Measurements from ENCODE around the gene SLBP. TPM values are rescaled to one million over a fixed set of nuclear protein-coding genes. Genes with fewer than 3 reads are reported as not detected.

The SLBP gene

DNA sequence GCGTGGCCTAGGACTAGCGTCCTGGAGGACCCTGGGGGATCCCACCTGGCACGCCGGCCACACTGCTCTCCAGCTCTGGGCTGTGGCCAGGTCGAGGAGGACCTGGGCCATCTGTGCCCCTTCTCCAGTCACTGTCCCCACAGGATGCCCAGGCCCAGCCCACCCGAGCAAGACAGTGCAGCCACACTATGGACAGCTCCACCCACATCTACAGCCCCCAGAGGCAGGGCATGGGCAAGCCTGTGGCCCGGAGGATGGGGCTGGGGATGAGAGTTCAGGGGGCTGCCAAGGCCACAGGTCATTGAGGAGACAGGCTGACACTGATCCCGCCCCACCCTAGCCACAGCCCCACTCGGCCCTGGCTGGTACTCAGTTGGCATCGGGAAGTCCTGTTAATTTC, 58.3 kb downstream of the SLBP start:
- no peaks in the 10 kb centered on the region for H3K4me1 ChIP-seq (ENCODE audit: control insufficient read depth, insufficient read depth, low read length)
- no peaks in the 10 kb centered on the region for H3K27me3 ChIP-seq (ENCODE audit: control insufficient read depth, insufficient read depth, low read length)
- no peak overlapping the region for H3K9ac ChIP-seq (ENCODE audit: low read depth, low read length)
- no peaks in the 10 kb centered on the region for H3K9me3 ChIP-seq (replicated peaks; ENCODE audit: low read length)
- no peak overlapping the region for H3K4me2 ChIP-seq (ENCODE audit: low read length)
- H3K4me3 ChIP-seq (ENCODE audit: low read length) = no peak overlapping the region
- no peaks in the 10 kb centered on the region for H3K36me3 ChIP-seq (ENCODE audit: insufficient read depth, low read length)

DNA sequence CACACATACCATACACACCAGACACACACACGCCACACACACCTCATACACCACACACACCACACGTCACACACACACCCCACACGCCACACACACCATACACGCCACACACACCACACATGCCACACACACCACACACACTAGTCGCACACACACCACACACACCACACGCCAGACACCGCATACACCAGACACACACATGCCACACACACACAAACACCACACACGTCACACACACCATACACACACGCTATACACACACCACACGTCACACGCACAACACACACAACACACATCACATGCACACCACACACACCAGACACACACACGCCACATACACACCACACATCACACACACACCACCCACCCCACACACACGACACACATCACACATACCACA, 60.0 kb downstream of the SLBP start:
- Histone ChIP-seq H3K4me2 (ENCODE audit: low read length) (no peak overlapping the region), H3K27me3 (ENCODE audit: control insufficient read depth, insufficient read depth, low read length) (no peaks in the 10 kb centered on the region), H3K9ac (ENCODE audit: low read depth, low read length) (no peak overlapping the region), H3K4me1 (ENCODE audit: control insufficient read depth, insufficient read depth, low read length) (no peaks in the 10 kb centered on the region), H3K9me3 (replicated peaks; ENCODE audit: low read length) (no peaks in the 10 kb centered on the region), H3K4me3 (ENCODE audit: low read length) (no peak overlapping the region), H3K36me3 (ENCODE audit: insufficient read depth, low read length) (no peaks in the 10 kb centered on the region)

DNA sequence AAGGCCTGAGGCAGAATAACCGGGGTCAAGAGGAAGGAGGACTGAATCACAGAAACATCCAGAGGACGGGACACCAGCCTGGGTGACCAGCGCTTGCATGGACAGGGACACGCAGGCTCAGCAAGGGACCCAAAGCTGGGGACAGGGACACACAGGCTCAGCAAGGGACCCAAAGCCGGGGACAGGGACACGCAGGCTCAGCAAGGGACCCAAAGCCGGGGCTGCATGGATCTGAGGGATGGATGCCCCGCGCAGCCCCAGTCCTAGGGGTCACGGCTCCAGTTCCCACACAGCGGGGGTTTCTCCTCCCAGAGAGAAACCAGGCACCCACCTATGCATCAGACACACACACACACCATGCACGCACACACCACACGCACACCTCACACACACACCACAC, 60.5 kb downstream of the SLBP start:
- Histone ChIP-seq H3K9me3 (replicated peaks; ENCODE audit: low read length) (no peaks in the 10 kb centered on the region), H3K4me2 (ENCODE audit: low read length) (no peak overlapping the region), H3K36me3 (ENCODE audit: insufficient read depth, low read length) (no peaks in the 10 kb centered on the region), H3K9ac (ENCODE audit: low read depth, low read length) (no peak overlapping the region), H3K4me3 (ENCODE audit: low read length) (no peak overlapping the region), H3K27me3 (ENCODE audit: control insufficient read depth, insufficient read depth, low read length) (no peaks in the 10 kb centered on the region), H3K4me1 (ENCODE audit: control insufficient read depth, insufficient read depth, low read length) (no peaks in the 10 kb centered on the region)

DNA sequence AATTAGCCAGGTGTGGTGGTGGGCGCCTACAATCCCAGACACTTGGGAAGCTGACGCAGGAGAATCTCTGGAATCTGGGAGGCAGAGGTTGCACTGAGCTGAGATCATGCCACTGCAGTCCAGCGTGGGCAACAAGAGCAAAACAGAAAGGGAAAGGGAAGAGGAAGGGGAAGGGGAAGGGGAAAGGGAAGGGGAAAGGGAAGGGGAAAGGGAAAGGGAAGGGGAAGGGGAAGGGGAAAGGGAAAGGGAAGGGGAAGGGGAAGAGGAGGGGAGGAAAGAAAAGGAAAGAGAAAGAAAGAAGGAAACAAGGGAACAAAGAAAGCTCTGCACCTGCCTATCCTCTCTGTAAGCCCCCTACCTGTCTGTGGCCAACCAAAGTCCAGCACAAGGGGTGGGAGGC, 63.2 kb downstream of the SLBP start:
- no peak overlapping the region for H3K4me2 ChIP-seq (ENCODE audit: low read length)
- H3K4me3 ChIP-seq (ENCODE audit: low read length) = no peak overlapping the region
- no peak overlapping the region for H3K9ac ChIP-seq (ENCODE audit: low read depth, low read length)
- no peaks in the 10 kb centered on the region for H3K36me3 ChIP-seq (ENCODE audit: insufficient read depth, low read length)
- H3K4me1 ChIP-seq (ENCODE audit: control insufficient read depth, insufficient read depth, low read length) = no peaks in the 10 kb centered on the region
- no peaks in the 10 kb centered on the region for H3K27me3 ChIP-seq (ENCODE audit: control insufficient read depth, insufficient read depth, low read length)
- no peaks in the 10 kb centered on the region for H3K9me3 ChIP-seq (replicated peaks; ENCODE audit: low read length)

DNA sequence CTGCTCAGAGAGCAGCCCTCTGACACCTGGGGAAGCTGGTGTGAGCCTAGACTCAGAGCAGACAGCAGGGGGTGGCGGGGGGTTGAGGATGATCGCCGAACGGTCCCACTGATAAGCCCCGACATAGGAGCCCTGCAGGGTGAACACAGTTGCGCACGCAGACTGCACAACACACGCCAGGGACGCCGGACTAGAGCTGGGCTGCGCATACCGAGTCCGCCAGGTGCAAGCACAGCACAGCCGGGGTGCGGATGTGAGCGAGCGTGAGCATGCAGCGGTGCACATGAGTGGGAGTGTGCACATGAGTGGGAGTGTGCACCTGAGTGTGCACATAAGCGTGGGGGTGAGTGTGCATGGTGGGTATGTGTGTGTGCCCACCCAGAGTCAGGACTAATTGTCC, 64.7 kb downstream of the SLBP start:
- Histone ChIP-seq H3K36me3 (ENCODE audit: insufficient read depth, low read length) (no peaks in the 10 kb centered on the region), H3K9me3 (replicated peaks; ENCODE audit: low read length) (no peaks in the 10 kb centered on the region), H3K27me3 (ENCODE audit: control insufficient read depth, insufficient read depth, low read length) (no peaks in the 10 kb centered on the region), H3K4me1 (ENCODE audit: control insufficient read depth, insufficient read depth, low read length) (no peaks in the 10 kb centered on the region), H3K4me2 (ENCODE audit: low read length) (no peak overlapping the region), H3K4me3 (ENCODE audit: low read length) (no peak overlapping the region), H3K9ac (ENCODE audit: low read depth, low read length) (no peak overlapping the region)

DNA sequence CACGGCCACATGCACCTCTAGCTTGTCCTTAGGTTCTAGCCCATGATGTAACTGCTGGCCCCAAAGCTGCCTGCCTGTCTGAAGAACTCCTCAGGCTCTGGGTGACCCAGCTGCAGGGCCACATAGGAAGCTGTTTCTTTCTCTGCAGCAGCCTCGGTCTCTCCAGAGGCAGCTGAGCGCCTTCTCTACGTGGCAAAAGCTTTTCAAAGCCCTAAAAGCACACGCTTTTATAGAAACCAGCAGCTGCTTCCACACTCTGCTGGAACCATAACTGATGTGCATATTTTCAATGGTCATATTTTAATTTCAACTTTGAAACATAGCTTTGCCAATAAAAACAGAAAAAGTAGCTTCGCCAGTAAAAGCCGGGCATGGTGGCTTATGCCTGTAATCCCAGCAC, 65.4 kb downstream of the SLBP start:
- H3K4me2 ChIP-seq (ENCODE audit: low read length) = no peak overlapping the region
- H3K9me3 ChIP-seq (replicated peaks; ENCODE audit: low read length) = no peaks in the 10 kb centered on the region
- no peak overlapping the region for H3K4me3 ChIP-seq (ENCODE audit: low read length)
- H3K9ac ChIP-seq (ENCODE audit: low read depth, low read length) = no peak overlapping the region
- no peaks in the 10 kb centered on the region for H3K27me3 ChIP-seq (ENCODE audit: control insufficient read depth, insufficient read depth, low read length)
- no peaks in the 10 kb centered on the region for H3K4me1 ChIP-seq (ENCODE audit: control insufficient read depth, insufficient read depth, low read length)
- H3K36me3 ChIP-seq (ENCODE audit: insufficient read depth, low read length) = no peaks in the 10 kb centered on the region

DNA sequence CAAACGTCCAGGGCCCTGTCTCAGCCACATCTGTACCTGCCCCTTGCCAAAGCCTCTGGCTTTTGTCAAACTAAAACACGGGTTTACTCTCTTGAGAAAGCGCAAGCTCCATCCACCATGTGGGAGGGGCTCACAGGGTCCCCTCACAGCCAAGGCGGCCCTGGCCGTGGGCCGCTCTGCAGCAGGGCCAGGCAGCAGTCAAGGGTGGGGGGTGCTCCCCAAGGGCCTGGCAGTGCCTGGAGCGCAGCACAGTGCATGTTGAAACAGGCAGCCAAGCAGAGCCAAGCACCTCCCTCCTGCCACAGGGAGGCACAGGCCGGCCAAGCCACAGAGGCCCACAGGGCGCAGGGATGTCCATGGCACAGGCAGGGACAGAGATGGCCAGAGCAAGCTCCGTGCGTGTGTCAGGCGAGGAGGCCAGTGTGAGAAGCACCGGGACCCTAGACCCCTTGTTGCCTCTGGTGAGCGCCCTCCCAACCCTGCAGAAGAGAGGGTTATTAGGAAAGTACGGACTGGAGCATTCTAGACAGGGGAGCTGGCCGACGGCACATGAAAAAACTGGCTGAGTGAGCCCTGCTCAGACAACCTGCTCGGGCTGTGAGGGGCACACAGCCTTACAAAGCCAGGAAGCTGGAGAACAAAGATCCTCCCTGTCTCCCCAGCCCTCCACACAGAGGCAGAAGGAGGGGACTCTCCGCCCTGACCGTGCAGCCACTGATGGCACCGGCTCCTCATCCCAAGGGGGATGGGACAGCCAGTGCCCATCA, 67.0 kb downstream of the SLBP start:
- no peaks in the 10 kb centered on the region for H3K27me3 ChIP-seq (ENCODE audit: control insufficient read depth, insufficient read depth, low read length)
- no peak overlapping the region for H3K4me3 ChIP-seq (ENCODE audit: low read length)
- no peak overlapping the region for H3K9ac ChIP-seq (ENCODE audit: low read depth, low read length)
- no peaks in the 10 kb centered on the region for H3K36me3 ChIP-seq (ENCODE audit: insufficient read depth, low read length)
- no peak overlapping the region for H3K4me2 ChIP-seq (ENCODE audit: low read length)
- H3K4me1 ChIP-seq (ENCODE audit: control insufficient read depth, insufficient read depth, low read length) = no peaks in the 10 kb centered on the region
- no peaks in the 10 kb centered on the region for H3K9me3 ChIP-seq (replicated peaks; ENCODE audit: low read length)

DNA sequence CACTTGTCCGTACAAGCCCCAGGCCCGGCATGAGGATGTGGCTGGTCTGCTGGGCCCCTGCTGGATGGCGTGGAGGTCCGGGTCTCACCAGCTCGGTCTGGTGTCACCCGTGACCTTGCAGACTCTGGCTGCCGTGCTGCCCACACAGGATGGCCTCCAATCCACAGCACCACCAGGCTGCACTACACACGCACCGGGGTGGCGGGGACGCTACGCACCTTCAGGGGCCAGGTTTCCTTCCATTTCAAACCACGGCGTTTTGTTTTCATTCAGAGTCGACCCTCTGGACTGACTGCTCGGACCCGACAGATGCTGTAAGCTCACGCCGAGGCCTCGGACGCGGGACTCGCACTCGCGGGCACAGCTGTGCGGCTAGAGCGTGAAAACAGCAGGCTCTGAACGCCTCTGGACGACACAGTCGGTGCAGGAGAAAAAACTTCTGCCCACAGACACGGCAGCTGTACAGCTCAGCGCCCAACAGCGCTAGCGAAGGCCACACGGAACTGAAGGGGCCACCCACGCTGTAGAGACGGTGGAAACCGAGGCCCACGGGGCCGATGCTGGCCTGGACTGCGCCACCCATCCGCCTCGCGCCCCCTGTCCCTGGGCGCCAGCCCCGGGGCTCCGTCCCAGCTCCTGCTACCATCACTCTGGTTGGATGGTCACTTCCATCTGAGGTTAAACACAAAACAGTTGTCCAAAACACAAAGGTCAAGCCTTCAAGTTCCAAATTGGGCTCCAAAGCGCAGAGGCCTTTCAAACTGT, 68.0 kb downstream of the SLBP start:
- H3K4me1 ChIP-seq (ENCODE audit: control insufficient read depth, insufficient read depth, low read length) = no peaks in the 10 kb centered on the region
- no peak overlapping the region for H3K4me3 ChIP-seq (ENCODE audit: low read length)
- no peaks in the 10 kb centered on the region for H3K27me3 ChIP-seq (ENCODE audit: control insufficient read depth, insufficient read depth, low read length)
- H3K9me3 ChIP-seq (replicated peaks; ENCODE audit: low read length) = no peaks in the 10 kb centered on the region
- H3K9ac ChIP-seq (ENCODE audit: low read depth, low read length) = no peak overlapping the region
- no peak overlapping the region for H3K4me2 ChIP-seq (ENCODE audit: low read length)
- H3K36me3 ChIP-seq (ENCODE audit: insufficient read depth, low read length) = no peaks in the 10 kb centered on the region

Small RNAs within 50 kb of the gene (small RNA-seq; reads per million reads assigned to genes)
- gene RF00019 = not detected
